GM12892 (cell line): ENCODE measurements around the gene LDB3.

ENCODE experiments used
- POLR2A ChIP-seq: IDR thresholded peaks from 2 replicates; pipeline ENCODE4 v1.6.1; 2011; ENCODE audit warnings: low read depth, low read length, control low read depth
- POLR2AphosphoS5 ChIP-seq: IDR thresholded peaks from 2 replicates; pipeline ENCODE4 v1.6.1; 2011; ENCODE audit warnings: low read depth, low read length, control low read depth

DNA sequence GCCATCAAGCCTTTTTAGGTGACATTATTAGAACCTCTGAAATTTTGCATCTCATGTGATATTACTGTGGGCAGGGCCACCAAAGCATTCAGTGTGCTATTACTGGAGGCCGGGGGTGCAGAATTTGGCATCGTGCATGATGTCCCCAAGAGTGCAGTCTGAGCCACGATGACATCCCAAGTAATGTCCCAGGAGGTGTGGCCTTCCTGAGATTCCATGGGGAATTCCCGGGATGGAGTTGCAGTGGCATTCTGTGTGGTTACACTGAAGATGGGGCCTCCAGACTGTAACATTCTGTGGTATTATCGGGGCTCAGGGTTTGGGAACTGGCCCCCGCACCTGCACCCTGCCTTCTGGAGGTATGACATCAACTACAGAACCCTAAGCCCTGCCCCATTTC lies 9.1 kb downstream of the LDB3 start:
- TF ChIP-seq POLR2A (no peak), POLR2AphosphoS5 (no peak)
